ENCODE data around the gene FSD1L.

The FSD1L gene

DNA sequence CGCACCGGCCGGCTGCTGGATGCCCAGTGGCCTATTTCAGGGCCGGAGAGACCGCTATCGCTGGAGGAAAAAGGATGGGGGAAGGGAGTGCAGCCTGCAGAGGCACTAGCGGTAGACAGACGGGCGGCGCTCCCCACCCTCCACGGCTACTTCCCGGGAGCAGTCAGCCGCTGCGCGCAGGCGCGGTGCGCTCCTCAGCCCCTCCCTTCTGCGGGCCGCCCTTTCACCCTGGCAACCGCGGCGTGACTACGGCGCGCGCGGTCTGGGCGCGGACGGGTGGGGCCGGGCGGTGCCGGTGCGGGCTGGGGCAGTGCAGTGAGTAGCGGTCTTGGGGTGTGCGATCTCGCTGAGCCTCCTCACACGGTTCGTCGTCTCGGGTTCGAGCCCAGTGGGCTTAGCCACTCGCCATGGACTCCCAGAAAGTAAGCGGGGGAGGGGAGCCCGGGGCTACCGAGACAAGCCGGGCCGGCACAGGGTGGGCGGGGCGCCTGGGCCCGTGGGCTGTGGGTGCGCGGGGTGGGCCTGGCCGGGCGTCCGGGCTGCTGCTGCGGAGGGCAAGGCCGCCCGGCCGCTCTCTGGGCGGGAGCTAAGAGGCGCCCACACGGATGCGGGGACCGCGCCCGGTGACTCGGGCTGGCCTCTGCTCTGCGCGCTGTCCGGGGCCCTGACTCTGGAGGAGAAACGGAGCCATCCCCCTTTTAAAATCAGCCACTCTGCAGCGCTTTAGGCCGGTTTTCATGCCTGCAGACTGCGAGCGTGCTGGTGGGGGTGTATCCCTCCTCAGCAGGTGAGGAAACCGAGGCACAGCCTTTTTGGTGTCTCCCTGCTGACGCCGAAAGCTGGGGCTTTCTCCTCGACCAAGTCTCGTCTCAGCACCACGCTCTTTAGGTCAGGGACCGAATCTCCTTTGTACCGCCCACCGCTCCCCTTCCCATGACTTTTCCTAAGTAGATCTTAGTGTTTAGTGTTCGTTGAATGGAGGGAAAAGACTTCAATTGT lies at the start of gene FSD1L:
Gene FSD1L, plus strand, starts transcription at position 221 of the 999 bp plus-strand sequence. Its CDS starts 187 bp downstream, at position 408.
- DNase-seq (ENCODE audit: low read depth in 2 of 2) = peak; percentile 66 to 71

- no peak for DNase-seq (ENCODE audit: low read depth in 2 of 2)
Observed at GRCh38 chr9:105399117-105399516, 48.7 kb upstream of the FSD1L start.

- DNase-seq (ENCODE audit: low read depth in 2 of 2) = no peak
Observed at GRCh38 chr9:105401651-105402050, 46.2 kb upstream of the FSD1L start.

DNA sequence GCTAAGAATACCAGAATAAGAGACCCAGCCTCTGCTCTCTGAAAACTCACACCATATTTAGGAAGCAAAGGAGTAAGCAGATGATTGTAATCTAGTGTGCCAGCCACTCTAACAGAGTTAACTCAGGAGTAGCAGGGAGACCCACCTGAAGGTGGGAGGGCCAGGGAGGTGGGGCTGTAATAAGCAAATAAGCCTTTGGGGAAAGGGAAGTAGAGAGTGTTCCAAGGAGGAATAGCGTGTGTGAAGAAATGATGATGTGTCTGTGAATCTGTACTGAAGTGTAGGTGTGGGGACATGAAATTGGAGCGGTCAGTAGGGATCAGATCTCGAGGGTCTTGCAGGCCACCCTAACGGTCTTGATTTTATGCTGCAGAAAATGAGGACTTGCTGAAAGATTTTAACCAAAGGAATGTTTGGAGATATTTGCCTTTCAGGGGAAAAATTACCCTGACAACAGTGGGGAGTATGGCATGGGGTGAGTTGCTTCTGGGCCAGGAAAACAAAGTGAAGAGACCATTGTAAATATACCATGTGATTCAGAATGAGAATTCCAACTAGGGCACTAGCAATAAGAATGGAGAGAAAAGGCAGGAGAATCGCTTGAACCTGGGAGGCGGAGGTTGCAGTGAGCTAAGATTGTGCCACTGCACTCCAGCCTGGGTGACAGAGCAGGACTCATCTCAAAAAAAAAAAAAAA lies 44.1 kb upstream of the FSD1L start:
- no peak for DNase-seq (ENCODE audit: low read depth in 2 of 2)

- no peak for DNase-seq (ENCODE audit: low read depth in 2 of 2)
Observed at GRCh38 chr9:105405514-105406131, 42.2 kb upstream of the FSD1L start.

DNA sequence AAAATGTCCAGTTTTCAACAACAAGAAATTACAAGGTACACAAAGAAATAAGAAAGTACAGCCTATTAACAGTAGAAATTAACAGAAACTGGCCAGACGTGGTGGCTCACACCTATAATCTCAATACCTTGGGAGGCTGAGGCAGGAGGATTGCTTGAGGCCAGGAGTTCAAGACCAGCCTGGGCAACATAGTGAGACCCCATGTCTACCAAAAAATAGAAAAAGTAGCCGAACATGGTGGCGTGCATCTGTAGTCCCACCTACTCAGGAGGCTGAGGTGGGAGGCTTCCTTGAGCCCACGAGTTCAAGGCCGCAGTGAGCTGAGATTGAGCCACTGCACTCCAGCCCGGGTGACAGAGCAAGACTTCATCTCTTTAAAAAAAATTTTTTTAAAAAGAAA lies 41.5 kb upstream of the FSD1L start:
- DNase-seq (ENCODE audit: low read depth in 2 of 2) = no peak

- DNase-seq (ENCODE audit: low read depth in 2 of 2) = no peak
Observed at GRCh38 chr9:105413525-105413924, 34.3 kb upstream of the FSD1L start.

DNA sequence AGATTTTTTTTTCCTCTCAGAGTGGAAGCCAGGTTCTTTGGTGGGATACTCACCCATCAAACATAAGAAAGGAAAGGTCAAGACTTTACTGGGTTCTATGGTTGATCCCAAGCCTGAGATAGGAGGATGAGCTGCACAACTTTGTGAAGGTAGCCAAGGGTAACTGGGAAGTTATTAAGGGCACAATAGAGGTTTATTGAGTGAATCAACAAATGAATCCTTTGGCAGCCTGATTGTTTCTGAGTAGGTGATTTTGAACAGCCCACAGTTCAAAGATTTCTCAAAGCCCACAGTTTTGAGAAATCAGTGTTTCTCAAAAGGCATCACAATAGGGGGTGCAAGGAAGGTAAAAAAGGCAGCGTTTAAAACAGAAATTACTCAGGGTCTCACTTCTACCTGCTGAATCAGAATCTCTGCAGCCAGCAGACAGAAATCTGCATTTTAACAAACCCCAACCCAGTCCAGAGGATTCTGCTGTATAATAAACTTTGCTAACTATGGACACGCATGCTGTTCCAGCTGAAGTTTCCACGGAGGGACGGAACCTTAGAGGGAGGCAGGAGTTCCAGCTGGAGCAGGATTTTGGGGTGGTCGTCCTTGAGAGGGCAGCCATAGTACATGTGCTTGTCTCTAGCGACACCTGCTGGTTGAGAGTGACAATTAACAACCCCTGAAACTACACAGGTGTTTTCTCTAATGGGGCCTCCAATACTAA lies 32.7 kb upstream of the FSD1L start:
- peak in 1 of 2 experiments; percentile 21 for DNase-seq (ENCODE audit: low read depth in 2 of 2)

GRCh38 chr9:105415662-105415980 lies 32.2 kb upstream of the FSD1L start:
- no peak for DNase-seq (ENCODE audit: low read depth in 2 of 2)

DNA sequence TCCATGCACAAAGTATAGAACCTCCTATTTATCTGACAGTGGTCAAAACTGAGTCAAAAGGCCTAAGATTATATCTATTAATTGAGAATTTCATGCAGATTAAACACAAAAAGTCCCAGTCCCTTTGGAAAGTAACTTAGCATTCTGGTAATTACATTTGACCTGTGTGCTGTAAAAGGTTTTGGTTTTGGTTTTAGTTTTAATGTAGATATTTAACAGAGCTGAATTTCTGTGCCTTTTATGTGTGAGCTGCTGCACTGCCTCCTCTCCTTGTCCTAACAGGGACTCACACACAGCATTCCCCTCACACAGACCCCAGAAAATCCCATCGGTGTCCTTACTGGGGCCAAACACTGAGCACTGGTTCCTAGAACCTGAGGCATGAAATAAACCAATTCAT lies 31.0 kb upstream of the FSD1L start:
- DNase-seq (ENCODE audit: low read depth in 2 of 2) = no peak

- DNase-seq (ENCODE audit: low read depth in 2 of 2) = no peak
Observed at GRCh38 chr9:105418588-105419500, 29.0 kb upstream of the FSD1L start.

- DNase-seq (ENCODE audit: low read depth in 2 of 2) = no peak
Observed at GRCh38 chr9:105419816-105420597, 27.8 kb upstream of the FSD1L start.

DNA sequence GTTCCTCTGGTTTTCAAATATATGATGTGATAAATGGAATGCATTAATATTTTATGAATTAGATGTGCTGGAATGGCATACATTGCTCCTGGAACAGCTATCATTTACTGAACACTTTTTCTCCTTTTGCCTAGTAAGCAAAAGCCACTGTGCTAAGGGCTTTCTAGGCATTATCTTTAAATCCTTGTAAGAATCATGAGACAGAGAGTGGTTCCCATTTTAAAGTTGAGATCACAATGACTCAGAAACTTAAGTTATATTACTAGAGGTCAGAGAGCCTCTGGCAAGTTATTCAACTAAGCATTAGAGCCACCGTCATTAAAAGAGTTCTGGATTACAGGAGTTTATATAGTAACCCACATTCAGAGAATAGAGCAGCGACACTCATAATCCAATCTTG lies 26.7 kb upstream of the FSD1L start:
- DNase-seq (ENCODE audit: low read depth in 2 of 2) = no peak

GRCh38 chr9:105421864-105422263 lies 26.0 kb upstream of the FSD1L start:
- no peak for DNase-seq (ENCODE audit: low read depth in 2 of 2)

DNA sequence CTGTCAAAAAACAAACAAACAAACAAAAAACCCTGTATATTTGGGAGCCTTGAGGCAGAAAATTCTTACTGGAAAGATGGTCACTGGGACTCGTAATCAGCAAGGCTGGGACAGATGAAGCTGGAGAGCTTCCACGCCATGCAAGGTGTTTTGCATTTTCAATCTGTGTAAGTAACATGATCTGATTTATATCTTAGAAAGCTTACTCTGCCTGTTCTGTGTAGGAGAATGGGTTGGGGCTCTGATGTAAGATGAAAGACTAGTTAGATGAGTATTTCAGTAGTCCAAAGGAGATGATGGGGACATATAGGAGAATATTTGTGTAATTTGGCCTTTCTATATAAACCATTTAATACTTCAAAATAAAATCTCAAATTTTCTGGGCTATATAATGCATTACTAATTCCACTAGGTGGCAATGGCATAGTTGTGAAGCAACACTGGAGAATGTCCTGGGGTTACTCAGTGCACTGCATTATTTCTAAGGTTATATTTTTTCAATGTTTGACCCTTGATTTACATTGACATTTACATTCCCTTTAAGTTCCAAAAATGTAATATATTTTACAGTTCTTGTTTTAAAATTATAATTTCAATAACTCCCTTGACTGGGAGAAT lies 21.9 kb upstream of the FSD1L start:
- DNase-seq (ENCODE audit: low read depth in 2 of 2) = no peak

- DNase-seq (ENCODE audit: low read depth in 2 of 2) = no peak
Observed at GRCh38 chr9:105426657-105427056, 21.2 kb upstream of the FSD1L start.

DNA sequence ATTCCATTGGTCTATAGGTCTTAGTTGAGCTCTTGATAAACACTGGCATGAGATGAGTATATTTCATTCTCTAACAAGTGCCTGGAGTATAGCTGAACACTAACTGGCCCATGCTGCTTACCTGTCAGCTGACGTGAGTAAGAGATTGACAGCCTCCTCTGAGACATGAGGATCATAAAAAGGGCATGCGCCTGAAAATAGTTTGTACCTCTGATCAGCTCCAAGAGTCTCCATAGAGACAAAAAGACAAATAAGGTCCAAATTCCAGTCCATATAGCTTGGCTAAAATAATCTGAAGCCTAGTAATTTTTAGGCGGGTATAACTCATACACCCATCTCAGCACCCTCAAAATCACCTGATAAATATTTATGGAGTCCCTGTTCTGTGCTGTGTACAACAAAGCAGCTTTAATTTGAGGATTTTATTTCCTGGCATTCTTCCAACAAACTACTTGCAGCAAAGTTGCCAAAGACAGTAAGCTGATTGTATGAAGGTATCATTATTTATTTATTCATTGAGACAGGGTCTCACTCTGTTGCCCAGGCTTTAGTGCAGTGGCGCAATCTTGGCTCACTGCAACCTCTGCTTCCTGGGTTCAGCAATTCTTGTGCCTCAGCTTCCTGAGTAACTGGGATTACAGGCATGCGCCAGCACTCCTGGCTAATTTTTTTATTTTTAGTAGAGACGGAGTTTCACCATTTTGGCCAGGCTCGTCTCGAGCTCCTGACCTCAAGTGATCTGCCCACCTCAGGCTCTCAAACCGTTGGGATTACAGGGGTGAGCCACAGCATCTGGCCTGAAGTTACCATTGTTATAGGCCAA lies 16.2 kb upstream of the FSD1L start:
- no peak for DNase-seq (ENCODE audit: low read depth in 2 of 2)

DNA sequence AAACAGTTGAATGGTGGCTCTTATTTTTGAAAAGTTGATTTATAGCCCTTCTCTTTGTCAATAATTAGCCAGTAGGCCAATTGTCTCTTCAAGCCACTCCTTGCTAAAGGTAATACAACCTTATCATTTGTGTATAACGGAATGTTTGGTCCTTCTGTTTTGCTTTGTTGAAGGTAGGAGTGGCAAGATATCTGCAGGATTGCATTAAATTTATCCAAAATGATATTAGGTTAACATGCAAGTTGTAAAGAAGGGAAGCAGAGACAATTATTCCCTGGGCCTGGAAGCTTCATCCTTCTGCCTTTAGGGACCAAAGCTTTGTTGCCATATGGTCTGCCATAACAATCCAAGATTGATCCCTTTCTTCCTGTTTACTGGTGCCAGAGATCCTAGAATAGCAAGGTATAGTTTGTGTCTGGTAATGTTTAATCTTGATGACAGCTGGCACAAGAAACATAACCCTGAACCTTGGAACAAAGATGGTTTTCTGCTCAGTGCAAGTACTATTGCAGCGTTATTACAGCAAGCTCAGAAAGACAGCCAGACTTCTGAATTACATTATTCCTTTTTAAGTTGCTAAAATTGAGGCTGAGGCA lies 15.5 kb upstream of the FSD1L start:
- DNase-seq (ENCODE audit: low read depth in 2 of 2) = no peak

Measured in fibroblast of skin of left quadriceps (primary cell).